ENCODE measurements around the gene C22orf15.

Gene C22orf15

DNA sequence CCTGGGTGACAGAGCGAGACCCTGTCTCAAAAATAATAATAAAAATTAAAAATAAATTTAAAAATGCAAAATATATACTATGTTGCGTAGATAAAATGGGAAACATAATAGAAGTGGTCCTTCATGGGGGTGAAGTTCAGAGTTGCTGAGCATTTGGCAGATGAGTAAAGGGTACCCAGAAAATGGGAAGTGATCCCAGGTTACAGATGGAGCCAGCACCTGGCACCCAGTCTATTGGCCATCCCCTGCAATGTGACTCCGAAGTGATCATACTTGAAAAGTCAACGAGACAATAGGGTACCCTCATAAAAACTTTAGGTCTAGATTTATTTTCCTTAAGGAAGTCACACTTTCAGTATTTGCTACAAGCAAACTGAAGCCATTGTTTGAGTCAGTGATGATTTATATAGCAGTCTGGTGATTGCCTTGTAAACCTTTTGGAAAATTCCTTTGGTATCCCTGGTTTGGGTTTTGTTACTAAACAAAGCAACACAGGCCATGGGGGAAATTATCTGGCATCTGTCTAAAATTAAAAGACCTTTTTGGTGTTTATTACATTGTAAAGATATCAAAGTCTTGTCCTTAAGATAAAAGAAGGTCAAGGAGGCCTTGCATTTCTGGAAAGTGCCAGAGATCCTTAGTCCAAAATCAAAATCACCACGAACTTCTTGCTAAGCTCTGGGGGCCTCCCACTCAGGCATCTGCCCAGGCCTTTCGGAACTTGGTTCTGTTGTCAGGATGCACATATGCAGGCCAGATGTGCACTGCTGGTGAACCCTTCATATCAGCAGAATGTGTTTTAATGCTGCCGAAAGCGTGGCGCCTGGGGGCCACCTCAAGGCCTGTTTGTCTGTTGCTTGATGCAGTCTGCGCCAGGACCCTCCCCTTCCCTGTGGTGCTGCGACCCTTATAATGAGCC, 28.3 kb downstream of the C22orf15 start:
- DNase-seq: no peak

DNA sequence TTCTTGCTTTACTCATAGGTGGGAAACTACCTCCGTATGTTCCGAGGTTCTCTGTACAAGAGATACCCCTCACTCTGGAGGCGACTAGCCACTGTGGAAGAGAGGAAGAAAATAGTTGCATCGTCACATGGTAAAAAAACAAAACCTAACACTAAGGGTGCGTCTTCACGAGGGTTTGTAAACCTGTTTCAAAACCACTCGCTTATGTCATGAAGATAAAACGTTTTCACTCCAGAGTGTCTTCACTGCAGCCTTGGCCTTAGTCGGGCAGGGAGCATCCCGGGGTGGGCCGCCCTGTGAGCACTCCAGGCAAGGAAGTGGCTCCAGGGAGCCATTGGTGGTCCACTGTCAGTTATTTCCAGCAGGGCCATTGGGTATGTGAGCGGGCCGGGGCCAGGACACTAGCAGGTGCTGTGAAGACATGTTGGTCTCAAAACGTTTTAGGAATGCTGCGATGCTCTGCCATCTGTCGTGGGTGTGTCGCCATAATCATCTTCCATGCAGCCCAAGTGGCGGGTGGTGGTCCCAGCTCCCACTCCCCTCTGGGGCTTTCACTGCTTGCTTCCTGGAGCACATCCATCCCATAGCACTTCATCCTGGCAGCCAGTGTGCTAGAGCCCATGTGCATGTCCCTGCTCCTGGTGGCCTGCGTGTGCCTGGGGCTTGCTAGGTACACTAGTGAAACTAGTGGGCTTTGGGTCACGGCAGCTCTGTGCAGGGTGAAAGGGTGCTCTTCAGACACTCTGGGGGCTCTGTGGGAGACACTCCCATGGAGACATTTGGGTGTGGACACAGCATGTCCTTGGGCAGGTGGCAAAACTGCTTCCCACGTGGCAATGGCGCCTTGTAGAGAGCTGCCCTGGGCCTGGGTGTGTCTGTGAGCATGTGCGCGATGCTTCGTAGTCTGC, 29.2 kb downstream of the C22orf15 start:
- no peak for DNase-seq

DNA sequence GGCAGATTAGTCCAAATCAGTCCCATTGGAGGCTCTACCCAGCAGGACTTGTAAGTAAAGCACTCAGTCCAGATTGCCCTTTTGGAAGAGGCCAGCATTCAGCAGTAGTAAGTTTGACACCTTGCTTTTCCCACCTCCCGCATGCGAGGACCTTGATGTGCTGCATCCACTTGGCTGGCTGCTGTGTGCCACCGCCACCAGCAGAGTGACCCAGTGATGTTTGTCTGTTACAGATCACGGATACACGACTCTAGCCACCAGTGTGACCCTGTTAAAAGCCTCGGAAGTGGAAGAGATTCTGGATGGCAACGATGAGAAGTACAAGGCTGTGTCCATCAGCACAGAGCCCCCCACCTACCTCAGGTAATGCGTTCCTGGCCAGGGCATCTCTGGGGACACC, 30.5 kb downstream of the C22orf15 start:
- no peak for DNase-seq

DNA sequence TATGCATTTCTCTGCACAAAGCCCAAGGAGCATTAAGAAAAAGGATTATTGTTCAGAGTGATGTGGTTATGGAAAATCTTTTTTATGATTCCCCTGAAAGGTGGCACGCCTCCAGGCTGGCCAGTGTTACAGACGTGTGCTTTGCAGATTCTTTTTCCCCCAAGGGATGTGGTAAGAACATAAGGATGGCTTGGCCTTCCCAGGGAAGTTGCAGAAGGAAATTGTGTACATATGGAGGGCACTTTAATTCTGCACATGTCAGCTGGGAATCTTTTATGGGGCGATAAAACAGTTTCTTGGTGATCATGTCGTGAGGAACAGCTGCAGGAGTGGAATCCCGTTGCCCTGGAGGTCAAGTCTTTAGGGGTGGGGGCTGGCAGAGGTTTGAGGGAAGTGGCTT, 33.7 kb downstream of the C22orf15 start:
- no peak for DNase-seq

DNA sequence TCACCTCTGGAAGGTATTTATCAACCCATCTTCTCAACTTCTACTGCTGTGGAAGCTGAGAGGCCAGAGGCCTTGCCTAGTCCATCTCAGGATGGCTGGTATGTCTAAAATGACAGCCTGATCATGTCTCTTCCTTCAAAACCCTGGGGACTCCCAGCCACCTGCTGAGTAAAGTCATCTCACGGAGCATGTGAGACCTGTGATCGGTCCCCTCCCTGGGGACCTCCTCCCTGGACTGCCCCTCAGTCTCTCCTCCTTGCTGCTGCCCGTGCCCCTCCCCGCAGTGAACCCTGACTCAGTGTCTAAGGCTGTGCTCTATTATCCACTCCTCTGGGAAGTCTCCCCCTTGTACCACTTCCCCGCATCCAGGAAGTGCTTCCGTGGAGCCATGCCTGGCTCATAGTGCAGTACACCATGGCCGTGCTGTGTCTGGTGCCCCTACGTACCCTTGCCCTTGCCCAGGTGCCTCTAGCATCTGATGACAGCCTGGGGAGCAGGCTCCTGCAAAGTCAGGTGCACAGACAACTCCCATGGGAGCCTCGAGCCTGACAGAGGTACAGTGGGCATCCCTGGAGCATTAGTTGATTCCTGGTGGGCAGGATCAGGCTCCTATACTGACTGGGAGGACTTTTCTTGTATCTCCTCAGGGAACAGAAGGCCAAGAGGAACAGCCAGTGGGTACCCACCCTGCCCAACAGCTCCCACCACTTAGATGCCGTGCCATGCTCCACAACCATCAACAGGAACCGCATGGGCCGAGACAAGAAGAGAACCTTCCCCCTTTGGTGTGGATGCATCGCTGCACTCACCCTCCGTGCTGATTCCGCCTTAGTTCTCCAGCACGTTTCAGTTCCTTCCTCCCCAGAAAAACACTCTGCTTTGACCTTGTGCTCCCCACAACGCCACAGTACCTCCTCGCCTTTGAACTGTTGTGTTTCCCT, 37.8 kb downstream of the C22orf15 start:
- DNase-seq: no peak

DNA sequence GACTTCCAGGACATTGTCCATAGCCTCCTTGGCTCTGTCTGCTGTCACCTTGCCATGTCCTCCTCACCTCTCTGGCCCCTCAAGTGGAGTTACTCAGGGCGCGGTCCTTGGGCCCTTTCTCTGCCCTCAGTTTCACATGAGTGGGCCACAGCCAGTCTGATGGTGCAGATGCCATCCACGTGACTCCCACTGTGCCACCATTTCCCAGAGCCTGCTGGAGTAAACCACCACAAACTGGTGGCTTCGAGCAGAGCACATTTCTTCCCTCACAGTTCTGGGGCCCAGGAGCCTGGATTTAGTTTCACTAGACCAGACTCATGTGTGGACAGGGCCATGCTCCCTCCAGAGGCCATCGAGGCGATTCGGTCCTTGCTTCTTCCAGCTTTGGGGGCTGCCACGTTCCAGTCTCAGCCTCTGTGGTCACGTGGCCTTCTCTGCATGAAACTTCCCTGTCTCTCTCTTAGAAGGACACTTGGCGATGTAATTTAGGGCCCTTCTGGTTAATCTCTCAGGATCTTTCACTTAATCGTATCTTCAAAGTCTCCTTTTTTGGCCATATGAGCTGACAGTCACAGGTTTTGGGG, 38.5 kb downstream of the C22orf15 start:
- no peak for DNase-seq

DNA sequence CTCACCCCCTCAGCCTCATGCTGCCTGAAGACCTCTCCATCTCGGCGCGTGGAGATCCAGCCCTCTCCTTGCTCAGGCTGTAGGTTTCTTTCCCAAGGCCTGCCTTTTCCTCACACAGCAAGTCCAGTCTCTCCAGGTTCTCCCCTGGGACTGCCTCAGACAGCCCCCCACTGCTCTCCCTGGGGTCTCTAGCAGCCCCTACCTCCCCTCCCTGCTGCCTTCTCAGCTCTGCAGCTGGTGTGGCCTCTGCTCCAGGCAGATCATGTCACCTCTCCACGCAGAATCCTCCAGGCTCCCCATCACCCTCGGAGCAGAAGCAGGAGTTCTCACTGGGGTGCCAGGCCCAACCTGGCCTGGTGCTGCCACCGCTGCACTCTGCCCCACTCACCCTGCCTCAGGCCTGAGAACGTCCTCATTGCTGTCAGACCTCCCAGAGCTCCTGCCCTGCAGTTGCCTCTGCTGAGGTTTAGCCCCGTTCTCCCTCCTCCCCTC, 39.1 kb downstream of the C22orf15 start:
- DNase-seq: no peak

DNA sequence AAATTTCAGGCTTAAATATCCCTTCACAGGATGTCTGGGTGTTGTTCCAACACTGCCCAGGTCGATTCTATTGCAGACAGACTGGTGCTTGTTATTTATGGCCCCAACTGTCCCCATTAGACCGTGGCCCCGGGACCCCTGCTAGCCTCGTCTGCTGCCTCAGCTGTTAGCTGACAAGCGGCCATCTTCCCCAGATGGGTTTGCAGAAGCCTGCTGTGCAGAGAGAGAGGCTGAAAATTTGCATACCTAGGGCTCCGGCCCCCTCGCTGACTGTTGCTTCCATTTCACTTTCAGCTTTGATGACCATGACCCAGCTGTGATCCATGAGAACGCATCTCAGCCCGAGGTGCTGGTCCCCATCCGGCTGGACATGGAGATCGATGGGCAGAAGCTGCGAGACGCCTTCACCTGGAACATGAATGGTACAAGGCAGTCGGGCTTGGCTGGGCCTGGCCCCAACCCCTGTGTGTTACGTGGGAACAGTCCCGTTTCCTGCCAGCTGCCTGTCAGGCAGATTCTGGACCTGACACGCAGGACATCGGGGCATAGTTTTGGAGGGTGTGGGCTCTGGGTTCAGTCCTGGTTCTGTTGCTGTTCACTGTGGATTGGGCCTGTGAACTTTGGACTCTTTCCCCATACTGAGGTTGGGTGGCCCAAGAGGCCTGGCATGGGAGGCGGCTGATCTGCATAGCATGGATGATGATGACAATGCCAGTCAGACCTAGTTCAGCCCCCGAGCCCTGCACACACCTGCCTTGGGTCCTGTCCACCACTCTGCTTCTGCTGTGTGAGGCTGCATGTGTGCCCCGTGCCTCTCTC, 40.4 kb downstream of the C22orf15 start:
- DNase-seq: no peak

DNA sequence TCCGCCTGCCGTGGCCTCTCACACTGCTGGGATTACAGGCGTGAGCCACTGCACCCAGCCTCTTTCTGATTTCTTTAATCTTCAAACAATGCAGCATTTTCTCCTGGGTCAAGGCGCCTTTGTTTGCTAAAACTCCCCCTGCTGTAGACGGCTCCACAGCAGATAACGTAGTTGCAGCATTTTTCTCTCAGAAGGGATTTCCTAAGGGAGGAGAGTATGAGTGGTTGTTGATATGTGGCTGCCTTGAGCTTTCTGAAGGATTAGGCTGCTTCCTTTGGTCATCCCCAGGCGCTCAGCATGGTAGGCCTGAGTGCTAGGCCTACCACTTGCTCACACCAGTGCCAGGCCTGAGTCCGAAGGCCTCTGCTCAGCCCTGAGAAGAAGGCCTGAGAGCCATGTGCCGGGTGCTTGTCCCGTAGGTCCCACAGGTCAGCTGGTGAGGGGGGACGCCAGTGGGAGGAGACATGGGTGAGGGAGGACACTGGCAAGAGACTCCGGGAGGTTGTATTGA, 42.0 kb downstream of the C22orf15 start:
- DNase-seq: no peak

DNA sequence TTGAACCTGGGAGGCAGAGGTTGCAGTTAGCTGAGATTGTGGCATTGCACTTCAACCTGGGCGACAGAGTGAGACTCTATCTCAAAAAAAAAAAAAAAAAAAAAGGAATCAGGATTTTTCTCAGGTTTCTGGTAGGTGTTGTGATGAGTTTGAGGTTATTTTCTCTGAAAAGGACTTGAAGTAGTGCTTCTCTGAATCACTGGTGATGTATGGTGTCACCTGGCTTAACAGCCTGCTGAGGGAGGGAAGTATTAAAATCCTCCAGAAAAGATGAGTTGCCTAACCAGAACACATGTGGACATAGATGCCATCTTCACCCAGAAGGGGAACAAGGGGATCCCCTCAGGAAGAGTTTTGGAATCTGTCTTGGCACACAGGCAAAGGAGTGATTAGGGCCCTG, 44.0 kb downstream of the C22orf15 start:
- no peak for DNase-seq

DNA sequence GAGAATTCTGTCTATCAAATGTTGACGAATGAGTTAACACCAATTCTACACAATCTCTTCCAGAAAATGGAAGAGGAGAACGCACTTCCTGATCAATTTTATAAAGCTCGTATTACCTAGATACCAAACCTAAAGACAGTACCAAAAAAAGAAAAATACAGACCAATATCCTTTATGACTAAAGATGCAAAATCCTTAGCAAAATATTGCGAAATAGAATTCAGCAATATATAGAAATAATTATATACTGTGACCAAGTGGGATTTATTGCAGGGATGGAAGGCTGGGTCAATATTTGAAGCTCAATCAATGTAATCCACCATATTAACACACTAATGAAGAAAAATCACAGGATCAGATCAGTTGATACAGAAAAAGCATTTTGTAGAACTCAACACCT, 49.6 kb downstream of the C22orf15 start:
- DNase-seq: no peak
